SU-DHL-6 (cell line): ENCODE data around the gene DAZAP2.
"Not testable (repeated sequence)": the region's sequence is repeated elsewhere in the genome, so short reads cannot be mapped to it uniquely, and the experiment has no call there.

Experiments
- H2AFZ ChIP-seq: fragments of 200-600 bp; sonication (generic); 2 replicates; pipeline ENCODE4 v1.6.1; 2014; ENCODE audit warnings: low read depth, mild to moderate bottlenecking, moderate library complexity, mixed read lengths, antibody characterized with exemption, low read length; ENCODE audit not compliant: severe bottlenecking
- H3F3A ChIP-seq: fragments of 200-600 bp; shearing (Covaris generic); 2 replicates; pipeline ENCODE4 v1.6.0; 2016; ENCODE audit warnings: antibody characterized with exemption, mild to moderate bottlenecking; ENCODE audit not compliant: insufficient read depth
- H3K27ac ChIP-seq: fragments of 200-600 bp; sonication (generic); 2 replicates; pipeline ENCODE4 v1.5.1; 2016; ENCODE audit warnings: low read depth, mild to moderate bottlenecking, low read length, moderate library complexity, mixed read lengths
- H3K27me3 ChIP-seq: fragments of 200-600 bp; sonication (generic), shearing (Covaris generic); 2 replicates; pipeline ENCODE4 v1.6.0; 2014; ENCODE audit warnings: mild to moderate bottlenecking, low read length
- H3K36me3 ChIP-seq: fragments of 200-600 bp; sonication (generic); 2 replicates; pipeline ENCODE4 v1.6.1; 2014; ENCODE audit warnings: mild to moderate bottlenecking, low read length, mixed read lengths
- H3K4me2 ChIP-seq: fragments of 300-600, 200-600 bp; shearing (Covaris generic), sonication (generic); 2 replicates; pipeline ENCODE4 v1.6.0; 2014; ENCODE audit warnings: low read length, low read depth, mild to moderate bottlenecking; ENCODE audit not compliant: poor library complexity, severe bottlenecking
- H3K4me3 ChIP-seq: fragments of 200-600 bp; sonication (generic); 2 replicates; pipeline ENCODE4 v1.5.1; 2014; ENCODE audit warnings: antibody characterized with exemption, low read length, mild to moderate bottlenecking, mixed read lengths; ENCODE audit not compliant: insufficient read depth, poor library complexity, severe bottlenecking
- H3K79me2 ChIP-seq: fragments of 200-600 bp; sonication (generic); 2 replicates; pipeline ENCODE4 v1.6.1; 2014; ENCODE audit warnings: mild to moderate bottlenecking, low read length, moderate library complexity; ENCODE audit not compliant: insufficient read depth
- H3K9ac ChIP-seq: fragments of 200-600 bp; sonication (generic); 2 replicates; pipeline ENCODE4 v1.7.0; 2014; ENCODE audit warnings: mild to moderate bottlenecking, low read length
- H3K9me2 ChIP-seq: fragments of 200-600 bp; sonication (generic); replicated peaks from 2 replicates; pipeline ENCODE4 v1.6.1; 2014; ENCODE audit warnings: low read length; ENCODE audit not compliant: insufficient read depth
- H3K9me3 ChIP-seq: fragments of 200-600 bp; sonication (generic); 2 replicates; pipeline ENCODE4 v1.6.1; 2014; ENCODE audit warnings: low read length, mixed read lengths; ENCODE audit not compliant: insufficient read depth
- H4K20me1 ChIP-seq: fragments of 200-600 bp; sonication (generic); 2 replicates; pipeline ENCODE4 v1.6.1; 2014; ENCODE audit warnings: low read depth, mild to moderate bottlenecking, antibody characterized with exemption, low read length, moderate library complexity, mixed read lengths
- CTCF ChIP-seq: fragments of 200-600 bp; sonication (generic); IDR thresholded peaks from one replicate; pipeline ENCODE4 v1.5.1; 2017; ENCODE audit warnings: antibody characterized with exemption, mild to moderate bottlenecking, low read length, moderate library complexity; ENCODE audit not compliant: insufficient read depth, poor library complexity, severe bottlenecking
- EZH2phosphoT487 ChIP-seq: fragments of 200-600 bp; sonication (generic), shearing (Covaris generic); conservative IDR thresholded peaks from 2 replicates; pipeline ENCODE4 v1.6.1; 2018; ENCODE audit warnings: mild to moderate bottlenecking, antibody characterized with exemption, low read length, moderate library complexity, mixed read lengths

Gene DAZAP2

DNA sequence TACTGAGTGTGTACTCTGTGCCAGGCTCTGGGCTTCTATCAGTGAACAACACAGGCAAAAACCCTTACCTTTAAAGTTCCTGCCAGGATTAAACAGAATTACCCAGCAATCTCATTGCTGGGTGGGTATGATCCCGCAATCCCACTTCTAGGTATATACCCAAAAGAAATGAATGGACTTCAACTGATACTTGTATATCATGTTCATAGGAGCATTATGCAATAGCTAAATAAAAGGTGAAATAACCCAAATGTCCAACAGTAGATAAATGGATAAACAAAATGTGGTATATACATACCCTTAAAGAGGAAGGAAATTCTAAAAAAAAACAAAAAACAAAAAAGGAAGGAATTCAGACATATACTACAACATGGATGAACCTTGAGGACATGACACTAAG lies 14.7 kb downstream of the DAZAP2 start:
- TF ChIP-seq EZH2phosphoT487 (no peak), CTCF (no peak)
- no peak overlapping the region for H3K9ac ChIP-seq

DNA sequence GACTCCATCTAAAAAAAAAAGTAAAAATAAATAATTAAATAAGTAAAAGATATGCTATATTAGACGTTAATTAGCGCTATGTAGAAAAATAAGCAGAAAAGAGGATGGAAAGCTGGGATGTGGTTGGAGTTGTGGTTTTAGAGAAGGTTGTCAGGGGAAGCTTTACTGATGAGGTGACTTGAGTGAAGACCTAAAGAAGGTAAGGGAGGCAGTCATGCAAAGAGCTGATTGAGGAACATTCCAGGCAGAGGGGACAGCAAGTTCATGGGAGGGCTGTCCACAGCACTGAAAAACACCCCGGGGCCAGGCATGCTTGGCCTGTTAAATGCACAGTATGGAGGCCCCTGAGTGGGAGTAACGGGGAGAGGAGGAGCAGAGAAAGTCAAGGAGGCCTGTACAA lies 15.9 kb downstream of the DAZAP2 start:
- Histone ChIP-seq H2AFZ (no peak overlapping the region), H3F3A (no peaks in the 10 kb centered on the region), H3K9me3 (no peaks in the 10 kb centered on the region), H3K9me2 (no peaks in the 10 kb centered on the region), H3K79me2 (no peaks in the 10 kb centered on the region), H4K20me1 (no peaks in the 10 kb centered on the region), H3K27me3 (no peaks in the 10 kb centered on the region), H3K27ac (no peak overlapping the region), H3K4me2 (no peak overlapping the region), H3K4me3 (no peak overlapping the region), H3K36me3 (no peaks in the 10 kb centered on the region), H3K9ac (no peak overlapping the region)
- TF ChIP-seq EZH2phosphoT487 (no peak), CTCF (no peak)

More for the DNA sequence above, 14.7 kb downstream of the DAZAP2 start:
- Histone ChIP-seq H3K4me3 (no peak overlapping the region), H3K27me3 (no peaks in the 10 kb centered on the region), H3K9me3 (no peaks in the 10 kb centered on the region), H3K36me3 (no peaks in the 10 kb centered on the region), H2AFZ (no peak overlapping the region), H3K9me2 (no peaks in the 10 kb centered on the region), H3K27ac (no peak overlapping the region), H3K4me2 (no peak overlapping the region), H3K79me2 (no peaks in the 10 kb centered on the region), H3F3A (no peaks in the 10 kb centered on the region), H4K20me1 (no peaks in the 10 kb centered on the region)

DNA sequence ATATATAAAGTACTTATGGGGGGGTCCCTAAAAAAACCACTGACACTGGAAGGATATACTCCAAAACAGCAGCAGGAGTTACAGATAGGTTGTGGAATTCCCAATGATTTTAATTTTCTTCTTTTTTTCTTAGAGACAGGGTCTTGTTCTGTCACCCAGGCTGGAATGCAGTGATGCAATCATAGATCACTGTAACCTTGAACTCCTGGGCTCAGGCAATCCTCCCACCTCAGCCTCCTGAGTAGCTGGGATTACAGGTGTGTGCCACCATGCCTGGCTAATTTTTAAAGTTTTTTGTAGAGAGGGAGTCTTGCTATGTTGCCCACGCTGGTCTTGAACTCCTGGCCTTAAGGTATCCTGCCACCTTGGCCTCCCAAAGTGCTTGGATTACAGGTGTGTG lies 21.0 kb downstream of the DAZAP2 start:
- not testable (repeated sequence) for H3K27ac ChIP-seq, H3K9ac ChIP-seq, H2AFZ ChIP-seq

GRCh38 chr12:51262758-51263177 lies 24.1 kb downstream of the DAZAP2 start:
- no peak overlapping the region for H3K9ac ChIP-seq
- no peak overlapping the region for H3K4me2 ChIP-seq
- H3K36me3 ChIP-seq = no peaks in the 10 kb centered on the region
- no peak overlapping the region for H2AFZ ChIP-seq
- no peaks in the 10 kb centered on the region for H3K9me2 ChIP-seq
- no peaks in the 10 kb centered on the region for H3K27me3 ChIP-seq
- no peaks in the 10 kb centered on the region for H3F3A ChIP-seq
- TF ChIP-seq CTCF = no peak
- TF ChIP-seq EZH2phosphoT487 = no peak
- no peaks in the 10 kb centered on the region for H3K9me3 ChIP-seq
- no peaks in the 10 kb centered on the region for H3K79me2 ChIP-seq
- H4K20me1 ChIP-seq = no peaks in the 10 kb centered on the region
- no peak overlapping the region for H3K27ac ChIP-seq
- no peak overlapping the region for H3K4me3 ChIP-seq

More for the DNA sequence above, 21.0 kb downstream of the DAZAP2 start:
- not testable (repeated sequence) for H3K4me2 ChIP-seq, H4K20me1 ChIP-seq, H3K27me3 ChIP-seq, H3K79me2 ChIP-seq, H3K9me2 ChIP-seq, H3K4me3 ChIP-seq, H3K9me3 ChIP-seq, H3F3A ChIP-seq, H3K36me3 ChIP-seq
